Measurements from ENCODE around the gene PPP1R13B. TPM values are rescaled to one million over a fixed set of nuclear protein-coding genes. Genes with fewer than 3 reads are reported as not detected.

The PPP1R13B gene, protein sequence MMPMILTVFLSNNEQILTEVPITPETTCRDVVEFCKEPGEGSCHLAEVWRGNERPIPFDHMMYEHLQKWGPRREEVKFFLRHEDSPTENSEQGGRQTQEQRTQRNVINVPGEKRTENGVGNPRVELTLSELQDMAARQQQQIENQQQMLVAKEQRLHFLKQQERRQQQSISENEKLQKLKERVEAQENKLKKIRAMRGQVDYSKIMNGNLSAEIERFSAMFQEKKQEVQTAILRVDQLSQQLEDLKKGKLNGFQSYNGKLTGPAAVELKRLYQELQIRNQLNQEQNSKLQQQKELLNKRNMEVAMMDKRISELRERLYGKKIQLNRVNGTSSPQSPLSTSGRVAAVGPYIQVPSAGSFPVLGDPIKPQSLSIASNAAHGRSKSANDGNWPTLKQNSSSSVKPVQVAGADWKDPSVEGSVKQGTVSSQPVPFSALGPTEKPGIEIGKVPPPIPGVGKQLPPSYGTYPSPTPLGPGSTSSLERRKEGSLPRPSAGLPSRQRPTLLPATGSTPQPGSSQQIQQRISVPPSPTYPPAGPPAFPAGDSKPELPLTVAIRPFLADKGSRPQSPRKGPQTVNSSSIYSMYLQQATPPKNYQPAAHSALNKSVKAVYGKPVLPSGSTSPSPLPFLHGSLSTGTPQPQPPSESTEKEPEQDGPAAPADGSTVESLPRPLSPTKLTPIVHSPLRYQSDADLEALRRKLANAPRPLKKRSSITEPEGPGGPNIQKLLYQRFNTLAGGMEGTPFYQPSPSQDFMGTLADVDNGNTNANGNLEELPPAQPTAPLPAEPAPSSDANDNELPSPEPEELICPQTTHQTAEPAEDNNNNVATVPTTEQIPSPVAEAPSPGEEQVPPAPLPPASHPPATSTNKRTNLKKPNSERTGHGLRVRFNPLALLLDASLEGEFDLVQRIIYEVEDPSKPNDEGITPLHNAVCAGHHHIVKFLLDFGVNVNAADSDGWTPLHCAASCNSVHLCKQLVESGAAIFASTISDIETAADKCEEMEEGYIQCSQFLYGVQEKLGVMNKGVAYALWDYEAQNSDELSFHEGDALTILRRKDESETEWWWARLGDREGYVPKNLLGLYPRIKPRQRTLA
- total RNA-seq: 34.2 and 40.3 TPM in 2 replicates
- long read RNA-seq, partial matches to known transcripts: 1 of 5 reads
- long read RNA-seq, other reads (novel, unspliced or antisense): 4 of 5 reads

DNA sequence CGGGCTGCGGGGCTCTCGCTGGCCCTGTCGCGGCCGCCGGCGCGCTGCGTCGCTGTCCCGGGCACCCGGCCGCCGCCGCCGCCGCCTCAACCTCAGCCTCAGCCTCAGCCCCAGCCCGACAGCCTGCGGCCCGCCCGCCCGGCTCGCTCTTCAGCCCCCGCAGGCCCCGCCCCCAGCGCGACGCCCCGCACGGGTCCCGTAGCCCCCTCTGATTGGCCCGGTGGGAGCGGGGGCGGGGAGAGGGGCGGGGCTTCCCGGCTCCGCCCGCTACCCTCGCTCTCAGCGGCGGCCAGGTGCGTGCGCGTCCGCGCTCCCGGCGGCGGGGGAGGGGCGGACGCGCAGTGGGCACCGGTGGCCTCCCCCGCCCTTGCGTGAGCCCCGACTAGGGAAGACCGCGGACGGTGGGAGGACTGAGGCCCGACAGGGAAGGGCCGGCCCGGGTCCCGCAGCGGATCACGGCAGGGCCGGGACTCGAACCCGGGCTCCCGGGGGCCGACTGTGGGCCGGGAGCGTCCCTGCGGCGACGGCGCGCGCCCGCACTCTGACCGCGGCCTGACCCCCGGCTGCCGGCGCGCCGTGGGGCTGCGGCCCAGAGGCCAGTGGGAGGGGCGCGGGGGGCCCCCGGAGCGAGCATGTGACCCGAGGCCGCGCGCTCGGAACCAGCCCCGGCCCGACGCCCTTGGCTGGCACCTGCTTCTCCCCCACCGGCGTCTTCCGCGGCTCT is at the start of gene PPP1R13B:
PPP1R13B (minus strand) TSS at position 125 of the 724 bp plus-strand sequence. CDS start 268 bp downstream, outside the sequence.
- peak within 1 kb of the TSS; percentile 92 for H3K27ac Mint-ChIP-seq

DNA sequence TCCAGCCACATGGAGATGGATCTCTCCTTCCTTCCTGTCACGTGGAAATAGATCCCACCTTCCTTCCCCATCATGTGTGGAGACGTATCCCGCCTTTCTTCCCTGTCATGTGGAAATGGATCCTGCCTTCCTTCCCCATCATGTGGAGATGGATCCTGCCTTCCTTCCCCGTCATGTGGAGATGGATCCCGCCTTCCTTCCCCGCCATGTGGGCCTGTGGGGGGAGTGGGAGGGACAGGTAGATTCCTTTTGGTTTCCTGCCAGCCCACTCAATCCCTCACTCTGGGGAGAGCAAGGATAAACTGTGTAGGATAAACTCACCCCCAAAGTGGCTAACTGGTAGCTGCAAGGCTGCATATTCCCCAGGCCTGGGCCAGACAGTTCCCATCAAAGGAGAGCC is 49.2 kb upstream of the PPP1R13B start:
- H3K4me3 Mint-ChIP-seq (ENCODE audit: low read depth): no peak overlapping the region
- peaks cover 4% of the 10 kb centered on the region for H3K9me3 Mint-ChIP-seq (ENCODE audit: low read depth)
- no peak overlapping the region for H3K27ac Mint-ChIP-seq
- TF ChIP-seq, protein P1, sequence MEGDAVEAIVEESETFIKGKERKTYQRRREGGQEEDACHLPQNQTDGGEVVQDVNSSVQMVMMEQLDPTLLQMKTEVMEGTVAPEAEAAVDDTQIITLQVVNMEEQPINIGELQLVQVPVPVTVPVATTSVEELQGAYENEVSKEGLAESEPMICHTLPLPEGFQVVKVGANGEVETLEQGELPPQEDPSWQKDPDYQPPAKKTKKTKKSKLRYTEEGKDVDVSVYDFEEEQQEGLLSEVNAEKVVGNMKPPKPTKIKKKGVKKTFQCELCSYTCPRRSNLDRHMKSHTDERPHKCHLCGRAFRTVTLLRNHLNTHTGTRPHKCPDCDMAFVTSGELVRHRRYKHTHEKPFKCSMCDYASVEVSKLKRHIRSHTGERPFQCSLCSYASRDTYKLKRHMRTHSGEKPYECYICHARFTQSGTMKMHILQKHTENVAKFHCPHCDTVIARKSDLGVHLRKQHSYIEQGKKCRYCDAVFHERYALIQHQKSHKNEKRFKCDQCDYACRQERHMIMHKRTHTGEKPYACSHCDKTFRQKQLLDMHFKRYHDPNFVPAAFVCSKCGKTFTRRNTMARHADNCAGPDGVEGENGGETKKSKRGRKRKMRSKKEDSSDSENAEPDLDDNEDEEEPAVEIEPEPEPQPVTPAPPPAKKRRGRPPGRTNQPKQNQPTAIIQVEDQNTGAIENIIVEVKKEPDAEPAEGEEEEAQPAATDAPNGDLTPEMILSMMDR (IDR thresholded peaks at IDR 0.05; ENCODE audit: unreplicated experiment): no peak
- no peak for DNase-seq (ENCODE audit: low spot score, unreplicated experiment)
- H3K27me3 Mint-ChIP-seq: no peaks in the 10 kb centered on the region
- H3K4me1 Mint-ChIP-seq (ENCODE audit: low read depth): peaks cover 4% of the 10 kb centered on the region
- no peaks in the 10 kb centered on the region for H3K36me3 Mint-ChIP-seq (ENCODE audit: insufficient read depth)

More for the DNA sequence above, at the start of gene PPP1R13B:
- H3K4me3 Mint-ChIP-seq (ENCODE audit: low read depth): peak within 1 kb of the TSS; percentile 90
- TF ChIP-seq, protein P1 (IDR thresholded peaks at IDR 0.05; ENCODE audit: unreplicated experiment): no peak
- peaks cover 5% of the 10 kb centered on the region for H3K36me3 Mint-ChIP-seq (ENCODE audit: insufficient read depth)
- peaks cover 18% of the 10 kb centered on the region for H3K27me3 Mint-ChIP-seq
- no peaks in the 10 kb centered on the region for H3K9me3 Mint-ChIP-seq (ENCODE audit: low read depth)
- H3K4me1 Mint-ChIP-seq (ENCODE audit: low read depth): peaks cover 7% of the 10 kb centered on the region
- peak; percentile 94 for DNase-seq (ENCODE audit: low spot score, unreplicated experiment)

DNA sequence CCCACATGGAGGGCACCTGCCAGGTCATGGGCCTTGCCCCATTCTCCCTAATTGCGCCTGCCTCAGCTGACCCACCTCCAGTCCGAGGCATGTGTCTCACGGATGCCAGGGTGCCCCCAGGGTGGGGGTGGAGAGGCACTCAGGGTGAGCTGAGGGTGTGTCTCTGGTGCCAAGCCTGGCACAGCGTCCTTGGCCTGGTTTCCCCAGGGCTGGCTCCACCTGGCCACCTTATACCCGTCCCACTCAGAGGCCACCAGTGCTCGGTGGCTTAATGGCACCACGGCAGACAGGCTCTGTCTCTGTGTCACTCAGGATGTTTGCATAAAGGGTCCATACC is 47.3 kb upstream of the PPP1R13B start:
- Mint-ChIP-seq H3K27me3 (no peaks in the 10 kb centered on the region), H3K36me3 (ENCODE audit: insufficient read depth) (no peaks in the 10 kb centered on the region), H3K4me3 (ENCODE audit: low read depth) (no peak overlapping the region), H3K4me1 (ENCODE audit: low read depth) (peaks cover 4% of the 10 kb centered on the region), H3K27ac (no peak overlapping the region), H3K9me3 (ENCODE audit: low read depth) (peaks cover 4% of the 10 kb centered on the region)
- DNase-seq (ENCODE audit: low spot score, unreplicated experiment): no peak
- TF ChIP-seq, protein P1 (IDR thresholded peaks at IDR 0.05; ENCODE audit: unreplicated experiment): no peak

DNA sequence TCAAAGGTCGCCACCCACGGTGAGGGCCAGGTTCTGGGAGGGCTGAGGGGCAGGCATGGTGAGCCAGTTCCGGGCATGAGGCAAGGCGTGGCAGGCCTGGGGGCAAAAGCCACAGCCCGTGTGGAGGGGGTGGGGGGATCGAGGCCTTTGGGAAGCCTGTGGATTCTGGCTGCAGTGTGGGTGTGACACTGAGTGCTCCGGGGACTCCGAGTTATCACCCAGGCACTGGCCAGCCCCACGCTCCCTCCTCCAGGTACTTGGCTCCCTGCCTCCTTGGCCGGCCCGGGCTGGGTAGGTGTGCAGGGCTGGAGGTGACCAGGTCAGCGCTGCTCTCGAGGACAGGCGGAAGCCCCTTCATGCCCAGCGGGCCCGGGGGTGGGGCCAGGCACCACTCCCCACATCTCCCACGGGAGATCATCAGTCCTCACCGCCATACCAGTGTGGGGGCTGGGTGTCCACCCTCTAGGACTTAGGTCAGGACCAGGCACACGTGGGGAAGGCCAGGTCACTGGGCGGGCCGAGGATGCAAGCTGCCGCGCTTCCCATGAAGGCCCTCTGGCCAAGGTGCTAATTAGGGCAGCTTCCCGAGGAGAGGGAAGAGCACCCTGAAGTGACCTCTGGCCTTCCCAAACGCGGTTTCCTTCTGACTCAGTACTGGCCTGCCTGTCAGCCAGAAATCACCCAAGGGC is 46.8 kb upstream of the PPP1R13B start:
- H3K36me3 Mint-ChIP-seq (ENCODE audit: insufficient read depth): no peaks in the 10 kb centered on the region
- no peak overlapping the region for H3K4me3 Mint-ChIP-seq (ENCODE audit: low read depth)
- peaks cover 4% of the 10 kb centered on the region for H3K4me1 Mint-ChIP-seq (ENCODE audit: low read depth)
- no peaks in the 10 kb centered on the region for H3K27me3 Mint-ChIP-seq
- H3K27ac Mint-ChIP-seq: no peak overlapping the region
- peaks cover 4% of the 10 kb centered on the region for H3K9me3 Mint-ChIP-seq (ENCODE audit: low read depth)
- DNase-seq (ENCODE audit: low spot score, unreplicated experiment): no peak
- TF ChIP-seq, protein P1 (IDR thresholded peaks at IDR 0.05; ENCODE audit: unreplicated experiment): no peak
